Measurements from ENCODE around the gene XIRP2.
"Not testable (repeated sequence)": the region's sequence is repeated elsewhere in the genome, so short reads cannot be mapped to it uniquely, and the experiment has no call there.

The XIRP2 gene

GRCh38 chr2:167052825-167053224, 164.5 kb downstream of the XIRP2 start:
- Histone ChIP-seq H3K4me1 (ENCODE audit: control insufficient read depth, insufficient read depth, low read length) (no peaks in the 10 kb centered on the region), H3K9ac (ENCODE audit: low read length) (no peak overlapping the region), H3K36me3 (ENCODE audit: control insufficient read depth, insufficient read depth, low read length, severe bottlenecking) (no peaks in the 10 kb centered on the region), H3K4me3 (ENCODE audit: low read length) (no peak overlapping the region), H3K9me3 (ENCODE audit: control insufficient read depth, low read length) (no peaks in the 10 kb centered on the region), H3K27me3 (replicated peaks; ENCODE audit: control insufficient read depth, insufficient read depth, low read length) (no peaks in the 10 kb centered on the region)
- peak; percentile 64 for DNase-seq (ENCODE audit: low read depth)

GRCh38 chr2:167054881-167055280, 166.6 kb downstream of the XIRP2 start:
- H3K9me3 ChIP-seq (ENCODE audit: control insufficient read depth, low read length), result no peaks in the 10 kb centered on the region
- H3K36me3 ChIP-seq (ENCODE audit: control insufficient read depth, insufficient read depth, low read length, severe bottlenecking), result no peaks in the 10 kb centered on the region
- DNase-seq (ENCODE audit: low read depth), result no peak
- H3K4me3 ChIP-seq (ENCODE audit: low read length), result no peak overlapping the region
- H3K27me3 ChIP-seq (replicated peaks; ENCODE audit: control insufficient read depth, insufficient read depth, low read length), result no peaks in the 10 kb centered on the region
- H3K9ac ChIP-seq (ENCODE audit: low read length), result no peak overlapping the region
- no peaks in the 10 kb centered on the region for H3K4me1 ChIP-seq (ENCODE audit: control insufficient read depth, insufficient read depth, low read length)

GRCh38 chr2:167057446-167057845, 169.2 kb downstream of the XIRP2 start:
- no peak overlapping the region for H3K9ac ChIP-seq (ENCODE audit: low read length)
- H3K36me3 ChIP-seq (ENCODE audit: control insufficient read depth, insufficient read depth, low read length, severe bottlenecking), result no peaks in the 10 kb centered on the region
- H3K4me1 ChIP-seq (ENCODE audit: control insufficient read depth, insufficient read depth, low read length), result no peaks in the 10 kb centered on the region
- H3K27me3 ChIP-seq (replicated peaks; ENCODE audit: control insufficient read depth, insufficient read depth, low read length), result no peaks in the 10 kb centered on the region
- no peak overlapping the region for H3K4me3 ChIP-seq (ENCODE audit: low read length)
- no peaks in the 10 kb centered on the region for H3K9me3 ChIP-seq (ENCODE audit: control insufficient read depth, low read length)
- no peak for DNase-seq (ENCODE audit: low read depth)

- no peak overlapping the region for H3K4me3 ChIP-seq (ENCODE audit: low read length)
- H3K9ac ChIP-seq (ENCODE audit: low read length), result no peak overlapping the region
- no peaks in the 10 kb centered on the region for H3K9me3 ChIP-seq (ENCODE audit: control insufficient read depth, low read length)
- H3K36me3 ChIP-seq (ENCODE audit: control insufficient read depth, insufficient read depth, low read length, severe bottlenecking), result no peaks in the 10 kb centered on the region
- H3K4me1 ChIP-seq (ENCODE audit: control insufficient read depth, insufficient read depth, low read length), result no peaks in the 10 kb centered on the region
- no peak for DNase-seq (ENCODE audit: low read depth)
- no peaks in the 10 kb centered on the region for H3K27me3 ChIP-seq (replicated peaks; ENCODE audit: control insufficient read depth, insufficient read depth, low read length)
Measured at GRCh38 chr2:167059173-167059572, 170.9 kb downstream of the XIRP2 start.

- no peak overlapping the region for H3K9ac ChIP-seq (ENCODE audit: low read length)
- H3K27me3 ChIP-seq (replicated peaks; ENCODE audit: control insufficient read depth, insufficient read depth, low read length), result no peaks in the 10 kb centered on the region
- H3K4me3 ChIP-seq (ENCODE audit: low read length), result no peak overlapping the region
- H3K36me3 ChIP-seq (ENCODE audit: control insufficient read depth, insufficient read depth, low read length, severe bottlenecking), result no peaks in the 10 kb centered on the region
- H3K4me1 ChIP-seq (ENCODE audit: control insufficient read depth, insufficient read depth, low read length), result peaks cover 2% of the 10 kb centered on the region
- no peak for DNase-seq (ENCODE audit: low read depth)
- peaks cover 5% of the 10 kb centered on the region for H3K9me3 ChIP-seq (ENCODE audit: control insufficient read depth, low read length)
Measured at GRCh38 chr2:167069855-167070254, 181.6 kb downstream of the XIRP2 start.

- DNase-seq (ENCODE audit: low read depth); H3K27me3 ChIP-seq (replicated peaks; ENCODE audit: control insufficient read depth, insufficient read depth, low read length); H3K4me3 ChIP-seq (ENCODE audit: low read length); H3K9ac ChIP-seq (ENCODE audit: low read length); H3K4me1 ChIP-seq (ENCODE audit: control insufficient read depth, insufficient read depth, low read length); H3K36me3 ChIP-seq (ENCODE audit: control insufficient read depth, insufficient read depth, low read length, severe bottlenecking); H3K9me3 ChIP-seq (ENCODE audit: control insufficient read depth, low read length): not testable (repeated sequence)
Measured at GRCh38 chr2:167075708-167076107, 187.4 kb downstream of the XIRP2 start.

- not testable (repeated sequence) for H3K36me3 ChIP-seq (ENCODE audit: control insufficient read depth, insufficient read depth, low read length, severe bottlenecking); H3K4me1 ChIP-seq (ENCODE audit: control insufficient read depth, insufficient read depth, low read length); DNase-seq (ENCODE audit: low read depth); H3K27me3 ChIP-seq (replicated peaks; ENCODE audit: control insufficient read depth, insufficient read depth, low read length); H3K4me3 ChIP-seq (ENCODE audit: low read length); H3K9ac ChIP-seq (ENCODE audit: low read length); H3K9me3 ChIP-seq (ENCODE audit: control insufficient read depth, low read length)
Measured at GRCh38 chr2:167098931-167099330, 210.7 kb downstream of the XIRP2 start.

- no peak for DNase-seq (ENCODE audit: low read depth)
- no peak overlapping the region for H3K4me3 ChIP-seq (ENCODE audit: low read length)
Measured at GRCh38 chr2:167100506-167100905, 212.2 kb downstream of the XIRP2 start.

GRCh38 chr2:167103028-167103756, 214.9 kb downstream of the XIRP2 start:
- peaks cover 4% of the 10 kb centered on the region for H3K9me3 ChIP-seq (ENCODE audit: control insufficient read depth, low read length)
- H3K27me3 ChIP-seq (replicated peaks; ENCODE audit: control insufficient read depth, insufficient read depth, low read length), result no peaks in the 10 kb centered on the region
- DNase-seq (ENCODE audit: low read depth), result peak; percentile 3
- no peak overlapping the region for H3K9ac ChIP-seq (ENCODE audit: low read length)
- H3K4me1 ChIP-seq (ENCODE audit: control insufficient read depth, insufficient read depth, low read length), result no peaks in the 10 kb centered on the region
- no peaks in the 10 kb centered on the region for H3K36me3 ChIP-seq (ENCODE audit: control insufficient read depth, insufficient read depth, low read length, severe bottlenecking)
- no peak overlapping the region for H3K4me3 ChIP-seq (ENCODE audit: low read length)

More at GRCh38 chr2:167100506-167100905, 212.2 kb downstream of the XIRP2 start:
- H3K4me1 ChIP-seq (ENCODE audit: control insufficient read depth, insufficient read depth, low read length), result no peaks in the 10 kb centered on the region
- H3K9me3 ChIP-seq (ENCODE audit: control insufficient read depth, low read length), result no peaks in the 10 kb centered on the region
- H3K36me3 ChIP-seq (ENCODE audit: control insufficient read depth, insufficient read depth, low read length, severe bottlenecking), result no peaks in the 10 kb centered on the region
- H3K9ac ChIP-seq (ENCODE audit: low read length), result no peak overlapping the region
- H3K27me3 ChIP-seq (replicated peaks; ENCODE audit: control insufficient read depth, insufficient read depth, low read length), result no peaks in the 10 kb centered on the region

- no peaks in the 10 kb centered on the region for H3K27me3 ChIP-seq (replicated peaks; ENCODE audit: control insufficient read depth, insufficient read depth, low read length)
- no peaks in the 10 kb centered on the region for H3K4me1 ChIP-seq (ENCODE audit: control insufficient read depth, insufficient read depth, low read length)
- no peak overlapping the region for H3K4me3 ChIP-seq (ENCODE audit: low read length)
- peaks cover 4% of the 10 kb centered on the region for H3K9me3 ChIP-seq (ENCODE audit: control insufficient read depth, low read length)
- DNase-seq (ENCODE audit: low read depth), result no peak
- no peaks in the 10 kb centered on the region for H3K36me3 ChIP-seq (ENCODE audit: control insufficient read depth, insufficient read depth, low read length, severe bottlenecking)
- H3K9ac ChIP-seq (ENCODE audit: low read length), result no peak overlapping the region
Measured at GRCh38 chr2:167103757-167104133, 215.5 kb downstream of the XIRP2 start.

- DNase-seq (ENCODE audit: low read depth), result no peak
- Histone ChIP-seq H3K9me3 (ENCODE audit: control insufficient read depth, low read length) (peaks cover 4% of the 10 kb centered on the region), H3K4me3 (ENCODE audit: low read length) (no peak overlapping the region), H3K27me3 (replicated peaks; ENCODE audit: control insufficient read depth, insufficient read depth, low read length) (no peaks in the 10 kb centered on the region), H3K4me1 (ENCODE audit: control insufficient read depth, insufficient read depth, low read length) (no peaks in the 10 kb centered on the region), H3K9ac (ENCODE audit: low read length) (no peak overlapping the region), H3K36me3 (ENCODE audit: control insufficient read depth, insufficient read depth, low read length, severe bottlenecking) (no peaks in the 10 kb centered on the region)
Measured at GRCh38 chr2:167104691-167105090, 216.4 kb downstream of the XIRP2 start.

GRCh38 chr2:167109682-167110081, 221.4 kb downstream of the XIRP2 start:
- H3K4me1 ChIP-seq (ENCODE audit: control insufficient read depth, insufficient read depth, low read length); H3K27me3 ChIP-seq (replicated peaks; ENCODE audit: control insufficient read depth, insufficient read depth, low read length); H3K4me3 ChIP-seq (ENCODE audit: low read length); H3K9ac ChIP-seq (ENCODE audit: low read length); DNase-seq (ENCODE audit: low read depth); H3K36me3 ChIP-seq (ENCODE audit: control insufficient read depth, insufficient read depth, low read length, severe bottlenecking); H3K9me3 ChIP-seq (ENCODE audit: control insufficient read depth, low read length): not testable (repeated sequence)

Data from adipocyte (in vitro differentiated cells).